Keratinocyte (primary cell): ENCODE measurements around the gene PEX1. TPM values are rescaled to one million over a fixed set of nuclear protein-coding genes. Genes with fewer than 3 reads are reported as not detected.

ENCODE experiments used
- DNase-seq: peaks from one replicate; pipeline ENCODE4 v3.0.0-alpha.2; 2011; ENCODE audit warnings: low read depth, missing footprints, low spot score
- FAIRE-seq: peaks from 2 replicates; lab custom pipeline; 2011; peaks lifted over from hg19 to GRCh38; lab: Jason Lieb, UNC
- H2AFZ ChIP-seq: 2 replicates; pipeline ENCODE4 v1.6.0; 2012; ENCODE audit warnings: low read length, control low read depth, inconsistent platforms; ENCODE audit not compliant: control insufficient read depth
- H3K27ac ChIP-seq: 2 replicates; pipeline ENCODE4 v1.5.1; 2011; ENCODE audit warnings: low read length; ENCODE audit not compliant: control insufficient read depth, insufficient read depth
- H3K27me3 ChIP-seq: 3 replicates; pipeline ENCODE4 v1.6.0; 2011; ENCODE audit warnings: low read length; ENCODE audit not compliant: control insufficient read depth, insufficient read depth; ENCODE audit errors: extremely low read depth
- H3K36me3 ChIP-seq, 2 experiments: 2 replicates in 1 of 2; 3 replicates in 1 of 2; pipeline ENCODE4 v1.5.1; 2011; ENCODE audit warnings: low read length in 2 of 2, mild to moderate bottlenecking in 1 of 2; ENCODE audit not compliant: control insufficient read depth in 2 of 2, insufficient read depth in 2 of 2; ENCODE audit errors: extremely low read depth in 1 of 2
- H3K4me1 ChIP-seq: 3 replicates; pipeline ENCODE4 v1.5.1; 2011; ENCODE audit warnings: low read length; ENCODE audit not compliant: control insufficient read depth, insufficient read depth; ENCODE audit errors: extremely low read depth
- H3K4me2 ChIP-seq: 3 replicates; pipeline ENCODE4 v1.6.0; 2011; ENCODE audit warnings: low read depth, low read length; ENCODE audit not compliant: control insufficient read depth, insufficient read depth; ENCODE audit errors: extremely low read depth
- H3K4me3 ChIP-seq, 3 experiments: fragments of 200-600 bp in 1 of 3; sonication (generic) in 1 of 3; 2 replicates in 2 of 3; 3 replicates in 1 of 3; pipeline ENCODE4 v1.5.1; 2011 to 2016; ENCODE audit warnings: low read length in 3 of 3, mild to moderate bottlenecking in 3 of 3, control low read depth in 2 of 3, inconsistent platforms in 1 of 3, low read depth in 1 of 3, mixed read lengths in 1 of 3, mixed run types in 1 of 3, moderate library complexity in 1 of 3; ENCODE audit not compliant: control insufficient read depth in 2 of 3, insufficient read depth in 2 of 3; ENCODE audit errors: extremely low read depth in 1 of 3
- H3K79me2 ChIP-seq: 2 replicates; pipeline ENCODE4 v1.6.0; 2012; ENCODE audit warnings: low read length; ENCODE audit not compliant: control insufficient read depth, insufficient read depth
- H3K9ac ChIP-seq: 3 replicates; pipeline ENCODE4 v1.6.0; 2011; ENCODE audit warnings: low read length; ENCODE audit not compliant: control insufficient read depth, insufficient read depth; ENCODE audit errors: extremely low read depth
- H3K9me1 ChIP-seq: 3 replicates; pipeline ENCODE4 v1.6.0; 2011; ENCODE audit warnings: low read length; ENCODE audit not compliant: control insufficient read depth, insufficient read depth; ENCODE audit errors: extremely low read depth
- H3K9me3 ChIP-seq: 2 replicates; pipeline ENCODE4 v1.5.1; 2012; ENCODE audit warnings: low read depth, low read length; ENCODE audit not compliant: control insufficient read depth
- H4K20me1 ChIP-seq: 3 replicates; pipeline ENCODE4 v1.6.0; 2011; ENCODE audit warnings: low read length; ENCODE audit not compliant: control insufficient read depth, insufficient read depth; ENCODE audit errors: extremely low read depth
- EZH2 ChIP-seq: IDR thresholded peaks from one replicate; pipeline ENCODE4 v1.6.1; 2012; ENCODE audit warnings: inconsistent platforms, mild to moderate bottlenecking, low read length, moderate library complexity
- dilution Hi-C: fragments of 300-500 bp; cut with MboI; formaldehyde crosslinking; loops from one replicate; pipeline ENCODE4 v1.7.0; 2020; ENCODE audit warnings: low sequenced_read_pairs; ENCODE audit not compliant: extremely low pct_ligation_motif_present
- polyA plus RNA-seq, 5 experiments: library from polyadenylated mRNA; depleted of rRNA in 3 of 5; stranded (reverse) in 3 of 5; stranded (forward) in 1 of 5; unstranded in 1 of 5; fragments of >200 nt; gene quantifications; 1 replicate in 1 of 5; 2 replicates in 3 of 5; 3 replicates in 1 of 5; pipeline versions ENCODE4 v1.2.1 to v1.2.3, GENCODE V29; 2011 to 2012; ENCODE audit warnings: missing spikeins in 2 of 5, low read depth in 1 of 5, low replicate concordance in 1 of 5
- TF ChIP-seq, protein P1 (sequence below), 3 experiments: IDR thresholded peaks in 1 of 3; conservative IDR thresholded peaks in 1 of 3; optimal IDR thresholded peaks in 1 of 3; 2 replicates in 2 of 3; 3 replicates in 1 of 3; pipeline versions ENCODE3 to v1.5.1; 2011; ENCODE audit warnings: low read length in 3 of 3, mild to moderate bottlenecking in 3 of 3, moderate library complexity in 2 of 3, control low read depth in 1 of 3, inconsistent platforms in 1 of 3; ENCODE audit not compliant: insufficient read depth in 2 of 3; ENCODE audit errors: extremely low read depth in 1 of 3

The PEX1 gene
- polyA plus RNA-seq, 1 donor (not counting 4 experiments of a cell fraction or from before 2014, with no cell fraction given) = 17.4 TPM

DNA sequence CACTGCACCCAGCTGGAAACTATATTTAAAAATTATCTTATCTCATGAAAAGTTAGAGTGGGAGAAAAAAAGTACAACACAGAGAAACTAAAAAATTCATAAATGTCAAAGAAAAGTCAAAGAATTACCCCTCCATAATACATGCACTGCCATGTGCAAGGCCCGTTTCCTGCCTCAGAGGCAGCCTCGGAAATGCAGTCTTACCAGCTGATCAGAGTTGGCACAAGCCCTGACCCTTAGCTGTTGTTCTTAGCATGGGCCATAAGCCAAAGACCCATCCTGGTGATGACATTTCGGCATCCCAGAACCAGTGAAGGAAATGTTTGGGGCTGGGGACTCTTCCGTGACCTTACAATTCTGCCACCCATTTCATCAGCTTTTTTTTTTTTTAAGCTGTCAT lies 21.9 kb upstream of the PEX1 start:
- DNase-seq = no peak
- H3K9me3 ChIP-seq = no peaks in the 10 kb centered on the region
- no peak overlapping the region for H3K9ac ChIP-seq
- TF ChIP-seq EZH2 = no peak
- TF ChIP-seq, protein P1, sequence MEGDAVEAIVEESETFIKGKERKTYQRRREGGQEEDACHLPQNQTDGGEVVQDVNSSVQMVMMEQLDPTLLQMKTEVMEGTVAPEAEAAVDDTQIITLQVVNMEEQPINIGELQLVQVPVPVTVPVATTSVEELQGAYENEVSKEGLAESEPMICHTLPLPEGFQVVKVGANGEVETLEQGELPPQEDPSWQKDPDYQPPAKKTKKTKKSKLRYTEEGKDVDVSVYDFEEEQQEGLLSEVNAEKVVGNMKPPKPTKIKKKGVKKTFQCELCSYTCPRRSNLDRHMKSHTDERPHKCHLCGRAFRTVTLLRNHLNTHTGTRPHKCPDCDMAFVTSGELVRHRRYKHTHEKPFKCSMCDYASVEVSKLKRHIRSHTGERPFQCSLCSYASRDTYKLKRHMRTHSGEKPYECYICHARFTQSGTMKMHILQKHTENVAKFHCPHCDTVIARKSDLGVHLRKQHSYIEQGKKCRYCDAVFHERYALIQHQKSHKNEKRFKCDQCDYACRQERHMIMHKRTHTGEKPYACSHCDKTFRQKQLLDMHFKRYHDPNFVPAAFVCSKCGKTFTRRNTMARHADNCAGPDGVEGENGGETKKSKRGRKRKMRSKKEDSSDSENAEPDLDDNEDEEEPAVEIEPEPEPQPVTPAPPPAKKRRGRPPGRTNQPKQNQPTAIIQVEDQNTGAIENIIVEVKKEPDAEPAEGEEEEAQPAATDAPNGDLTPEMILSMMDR (optimal IDR thresholded peaks at IDR 0.05 in 1 of 3, IDR thresholded peaks at IDR 0.05 in 1 of 3, conservative IDR thresholded peaks at IDR 0.05 in 1 of 3; ENCODE audit: extremely low read depth in 1 of 3, insufficient read depth in 2 of 3, low read length in 3 of 3) = no peak
- dilution Hi-C loops = no loop called here
- H3K27ac ChIP-seq = no peak overlapping the region
- H2AFZ ChIP-seq = no peak overlapping the region
- H3K27me3 ChIP-seq = no peaks in the 10 kb centered on the region
- H3K9me1 ChIP-seq = no peaks in the 10 kb centered on the region
- FAIRE-seq = no peak
- no peak overlapping the region for H3K4me2 ChIP-seq
- no peaks in the 10 kb centered on the region for H3K36me3 ChIP-seq
- no peaks in the 10 kb centered on the region for H4K20me1 ChIP-seq
- no peak overlapping the region for H3K4me3 ChIP-seq
- no peaks in the 10 kb centered on the region for H3K79me2 ChIP-seq
- no peaks in the 10 kb centered on the region for H3K4me1 ChIP-seq

GRCh38 chr7:92547579-92547978 lies 19.3 kb upstream of the PEX1 start:
- DNase-seq (no peak), FAIRE-seq (no peak)
- no peak overlapping the region for H3K27ac ChIP-seq
- no peak overlapping the region for H2AFZ ChIP-seq
- no peak overlapping the region for H3K4me3 ChIP-seq
- H4K20me1 ChIP-seq = no peaks in the 10 kb centered on the region
- H3K4me2 ChIP-seq = no peak overlapping the region
- H3K4me1 ChIP-seq = no peaks in the 10 kb centered on the region
- no peaks in the 10 kb centered on the region for H3K36me3 ChIP-seq
- H3K9ac ChIP-seq = no peak overlapping the region
- H3K27me3 ChIP-seq = no peaks in the 10 kb centered on the region
- no peaks in the 10 kb centered on the region for H3K9me3 ChIP-seq
- no peaks in the 10 kb centered on the region for H3K9me1 ChIP-seq
- TF ChIP-seq, protein P1 (optimal IDR thresholded peaks at IDR 0.05 in 1 of 3, IDR thresholded peaks at IDR 0.05 in 1 of 3, conservative IDR thresholded peaks at IDR 0.05 in 1 of 3; ENCODE audit: extremely low read depth in 1 of 3, insufficient read depth in 2 of 3, low read length in 3 of 3) = no peak
- no peak for TF ChIP-seq EZH2
- H3K79me2 ChIP-seq = no peaks in the 10 kb centered on the region
- dilution Hi-C loops = no loop called here
